ENCODE measurements around the gene HDHD3.

Gene HDHD3

DNA sequence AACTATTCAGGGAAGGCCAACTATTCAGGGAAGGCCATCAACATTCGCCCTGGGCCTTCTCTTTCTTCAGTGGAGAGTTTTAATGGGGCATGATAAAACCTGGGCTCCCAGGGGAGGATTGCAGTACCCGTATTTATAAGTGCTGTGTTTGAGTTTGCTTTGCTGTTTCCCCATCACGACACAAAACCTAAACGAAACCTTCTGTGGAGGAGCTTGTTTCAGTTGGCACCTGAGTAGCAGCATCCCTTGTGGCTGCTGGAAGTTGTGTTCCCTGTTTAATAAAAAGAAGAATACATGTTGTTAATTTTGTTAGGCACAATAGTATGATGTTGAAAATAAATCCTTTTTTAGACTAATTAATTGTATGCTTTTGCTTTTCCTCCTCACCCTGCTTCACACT lies 45.0 kb downstream of the HDHD3 start:
- Mint-ChIP-seq H3K36me3 (no peaks in the 10 kb centered on the region), H3K9me3 (no peaks in the 10 kb centered on the region), H3K4me1 (no peaks in the 10 kb centered on the region), H3K27me3 (no peaks in the 10 kb centered on the region), H3K27ac (no peak overlapping the region), H3K4me3 (no peak overlapping the region)

DNA sequence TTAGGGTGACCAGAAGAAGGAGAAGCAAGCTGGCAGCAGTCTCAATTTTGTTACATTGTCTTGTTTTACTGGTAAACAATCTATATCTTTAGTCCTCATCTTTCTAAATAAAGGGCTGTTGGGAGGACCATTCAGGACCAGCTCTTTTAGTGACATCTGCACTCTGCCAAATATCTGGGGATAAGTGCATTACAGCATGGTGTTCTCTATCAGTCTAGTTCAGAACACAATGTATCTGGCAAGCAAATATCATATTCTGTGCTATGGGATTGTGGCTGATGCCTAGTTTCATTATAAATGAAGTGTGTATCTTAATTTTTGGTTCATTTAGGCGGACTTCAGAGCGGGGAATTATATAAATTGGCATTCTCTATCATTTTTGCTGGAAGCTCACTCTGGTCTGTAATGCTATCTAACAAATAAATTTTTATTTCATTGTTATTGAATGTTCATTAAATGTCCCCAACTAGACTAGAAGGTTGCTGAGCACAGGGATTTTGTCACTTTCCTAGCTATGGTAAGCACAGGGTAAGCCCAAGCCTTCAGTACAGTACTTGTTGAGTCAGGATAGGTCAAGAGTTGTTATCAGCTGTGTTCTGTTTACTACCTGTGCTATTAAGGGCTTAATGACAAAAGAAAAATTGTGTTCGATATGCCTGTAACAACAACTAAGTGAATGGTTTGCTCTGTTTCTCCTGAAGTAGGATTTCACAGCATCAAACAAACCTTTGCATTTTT lies 48.6 kb downstream of the HDHD3 start:
- H3K9me3 Mint-ChIP-seq, result no peaks in the 10 kb centered on the region
- H3K4me1 Mint-ChIP-seq, result no peaks in the 10 kb centered on the region
- no peak overlapping the region for H3K27ac Mint-ChIP-seq
- H3K4me3 Mint-ChIP-seq, result no peak overlapping the region
- H3K27me3 Mint-ChIP-seq, result no peaks in the 10 kb centered on the region
- H3K36me3 Mint-ChIP-seq, result no peaks in the 10 kb centered on the region

- Mint-ChIP-seq H3K27ac (no peak overlapping the region), H3K36me3 (no peaks in the 10 kb centered on the region), H3K9me3 (no peaks in the 10 kb centered on the region), H3K4me3 (no peak overlapping the region), H3K27me3 (no peaks in the 10 kb centered on the region), H3K4me1 (no peaks in the 10 kb centered on the region)
Observed at GRCh38 chr9:113326230-113326629, 50.6 kb downstream of the HDHD3 start.
